ENCODE results near the gene CNOT1.

GRCh38 chr16:58530179-58530578, 99.4 kb downstream of the CNOT1 start:
- TF ChIP-seq CTCF (IDR thresholded peaks at IDR 0.05; ENCODE audit: low read depth, low read length) (no peak), EZH2phosphoT487 (IDR thresholded peaks at IDR 0.05; ENCODE audit: low read depth) (no peak)
